D721Med (cell line): ENCODE results near the gene TRAPPC2L.

ENCODE experiments used
- DNase-seq: peaks from one replicate; pipeline ENCODE4 v3.0.0; 2011; ENCODE audit warnings: low spot score; ENCODE audit not compliant: insufficient read length
- FAIRE-seq: peaks from 2 replicates; lab custom pipeline; 2011; peaks lifted over from hg19 to GRCh38; lab: Jason Lieb, UNC
- TF ChIP-seq, protein P1 (sequence below): IDR thresholded peaks from 2 replicates; pipeline ENCODE4 v1.5.1; 2012; ENCODE audit warnings: mild to moderate bottlenecking, control low read depth; ENCODE audit not compliant: insufficient read depth; ENCODE audit errors: missing control alignments

The TRAPPC2L gene

DNA sequence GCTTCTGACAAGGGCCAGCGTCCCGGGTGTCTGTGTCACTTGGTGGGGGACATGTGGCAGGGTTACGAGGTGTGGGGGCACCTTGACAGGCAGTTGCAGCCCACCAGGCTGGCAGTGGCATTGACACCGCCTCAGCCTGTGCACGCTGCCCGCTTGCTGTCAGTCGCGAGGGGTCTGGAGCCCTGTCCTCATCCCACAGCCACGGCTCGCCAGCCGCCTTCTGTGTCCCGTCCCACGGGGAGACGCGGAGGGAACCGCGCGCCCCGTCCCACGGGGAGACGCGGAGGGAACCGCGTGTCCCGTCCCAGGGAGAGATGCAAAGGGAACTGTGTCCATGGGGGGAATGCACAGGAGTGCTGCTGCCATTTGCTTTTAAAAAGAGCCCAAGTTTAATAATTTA is 6.0 kb downstream of the TRAPPC2L start:
- DNase-seq (no peak), FAIRE-seq (no peak)
- TF ChIP-seq, protein P1, sequence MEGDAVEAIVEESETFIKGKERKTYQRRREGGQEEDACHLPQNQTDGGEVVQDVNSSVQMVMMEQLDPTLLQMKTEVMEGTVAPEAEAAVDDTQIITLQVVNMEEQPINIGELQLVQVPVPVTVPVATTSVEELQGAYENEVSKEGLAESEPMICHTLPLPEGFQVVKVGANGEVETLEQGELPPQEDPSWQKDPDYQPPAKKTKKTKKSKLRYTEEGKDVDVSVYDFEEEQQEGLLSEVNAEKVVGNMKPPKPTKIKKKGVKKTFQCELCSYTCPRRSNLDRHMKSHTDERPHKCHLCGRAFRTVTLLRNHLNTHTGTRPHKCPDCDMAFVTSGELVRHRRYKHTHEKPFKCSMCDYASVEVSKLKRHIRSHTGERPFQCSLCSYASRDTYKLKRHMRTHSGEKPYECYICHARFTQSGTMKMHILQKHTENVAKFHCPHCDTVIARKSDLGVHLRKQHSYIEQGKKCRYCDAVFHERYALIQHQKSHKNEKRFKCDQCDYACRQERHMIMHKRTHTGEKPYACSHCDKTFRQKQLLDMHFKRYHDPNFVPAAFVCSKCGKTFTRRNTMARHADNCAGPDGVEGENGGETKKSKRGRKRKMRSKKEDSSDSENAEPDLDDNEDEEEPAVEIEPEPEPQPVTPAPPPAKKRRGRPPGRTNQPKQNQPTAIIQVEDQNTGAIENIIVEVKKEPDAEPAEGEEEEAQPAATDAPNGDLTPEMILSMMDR = no peak

DNA sequence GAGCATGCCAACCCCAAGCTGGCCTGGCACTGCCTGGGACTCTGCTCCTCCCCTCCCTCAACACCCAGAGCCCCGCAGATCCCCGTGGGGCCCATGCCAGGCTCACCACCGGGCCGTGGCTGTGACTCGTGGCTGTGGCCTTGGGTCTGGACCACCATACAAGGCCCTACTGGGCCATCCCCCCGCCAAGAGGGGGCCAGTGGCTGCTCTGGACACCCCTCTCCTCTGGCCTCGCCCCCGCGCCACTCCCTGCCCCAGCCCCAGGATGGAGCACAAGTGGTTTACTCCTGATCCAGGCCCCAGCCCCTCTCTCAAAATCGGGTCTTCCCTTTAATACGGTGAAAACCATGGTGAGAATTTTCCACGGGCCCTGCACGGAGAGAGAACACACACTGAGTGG is 6.5 kb downstream of the TRAPPC2L start:
- FAIRE-seq = no peak
- TF ChIP-seq, protein P1 = no peak
- no peak for DNase-seq

DNA sequence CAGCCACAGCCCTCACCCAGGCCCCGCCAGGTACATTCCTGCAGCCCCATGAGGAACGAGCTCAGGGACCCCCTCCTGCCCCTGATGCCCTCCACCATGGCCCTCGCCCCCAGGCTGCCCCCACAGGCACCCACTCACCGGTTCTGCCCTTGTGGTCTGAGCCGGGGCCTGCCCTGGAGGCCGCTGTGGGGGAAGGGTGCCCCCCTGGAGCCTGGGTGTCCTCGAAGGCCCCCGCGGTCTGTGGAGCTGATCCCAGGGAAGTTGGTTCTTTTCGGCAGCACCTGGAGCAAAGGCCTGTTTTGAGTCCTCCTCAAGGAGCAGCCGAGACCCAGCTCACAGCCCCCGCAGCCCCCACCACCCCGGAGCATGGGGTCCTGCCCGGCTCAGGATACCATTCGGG is 7.2 kb downstream of the TRAPPC2L start:
- DNase-seq (no peak), FAIRE-seq (no peak)
- TF ChIP-seq, protein P1 = no peak

DNA sequence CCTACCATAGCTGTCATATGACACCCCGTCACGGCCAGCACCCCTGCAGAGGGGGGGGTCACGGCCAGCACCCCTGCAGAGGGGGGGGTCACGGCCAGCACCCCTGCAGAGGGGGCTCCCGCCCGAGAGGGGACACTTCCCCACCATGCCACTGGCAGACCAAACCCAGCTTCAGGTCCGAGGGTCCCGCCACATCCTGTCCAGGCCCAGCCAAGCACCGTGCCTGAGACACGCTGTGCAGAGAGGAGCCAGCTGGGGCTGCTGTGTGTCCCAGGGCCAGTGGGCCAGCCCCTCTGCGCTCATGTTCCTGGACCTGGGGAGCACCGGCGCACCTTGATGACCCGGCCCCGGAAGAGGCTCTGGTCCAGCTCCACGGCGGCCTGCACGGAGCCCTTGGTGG is 7.6 kb downstream of the TRAPPC2L start:
- TF ChIP-seq, protein P1 = no peak
- no peak for FAIRE-seq
- DNase-seq = no peak

DNA sequence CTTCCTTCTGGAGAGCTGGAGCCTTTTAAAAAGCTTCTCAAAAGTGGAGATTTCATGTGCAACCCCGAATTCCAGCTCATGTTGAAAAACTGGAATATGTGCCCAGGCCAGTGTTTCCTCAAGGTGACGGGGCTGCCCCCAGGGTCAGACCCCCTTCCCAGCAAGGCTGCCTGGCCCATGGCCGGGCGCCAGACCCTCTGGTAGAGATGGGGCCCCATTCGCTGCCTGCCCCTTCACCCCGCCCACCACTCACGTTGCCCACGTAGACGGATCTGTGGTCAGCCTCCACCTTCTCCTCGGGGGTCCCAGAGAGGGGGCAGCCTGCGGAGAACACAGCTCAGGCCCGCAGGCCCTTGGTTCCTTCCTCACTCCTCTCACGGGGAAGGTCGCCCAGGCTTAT is 8.4 kb downstream of the TRAPPC2L start:
- TF ChIP-seq, protein P1 = no peak
- DNase-seq = no peak
- no peak for FAIRE-seq

DNA sequence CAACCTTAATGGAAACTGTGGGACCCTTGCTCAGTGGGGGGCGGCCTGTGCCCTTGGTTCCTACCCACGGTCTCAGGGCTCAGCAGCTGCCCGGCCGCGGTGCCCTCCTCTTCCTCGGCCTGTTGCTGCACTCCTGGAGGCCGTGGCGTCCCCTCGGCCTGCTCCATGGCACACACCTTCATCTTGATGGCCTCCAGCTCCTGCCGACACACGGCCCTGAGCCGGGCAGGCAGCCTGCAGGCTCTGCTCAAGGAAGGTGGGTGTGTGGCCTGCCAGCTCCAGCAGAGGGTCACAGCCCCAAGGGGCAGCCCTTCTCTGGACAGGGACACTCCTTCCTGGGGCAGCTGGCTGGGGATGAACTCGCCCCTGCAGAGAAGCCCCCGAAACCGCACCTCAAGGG is 8.8 kb downstream of the TRAPPC2L start:
- no peak for FAIRE-seq
- TF ChIP-seq, protein P1 = no peak
- DNase-seq = no peak

DNA sequence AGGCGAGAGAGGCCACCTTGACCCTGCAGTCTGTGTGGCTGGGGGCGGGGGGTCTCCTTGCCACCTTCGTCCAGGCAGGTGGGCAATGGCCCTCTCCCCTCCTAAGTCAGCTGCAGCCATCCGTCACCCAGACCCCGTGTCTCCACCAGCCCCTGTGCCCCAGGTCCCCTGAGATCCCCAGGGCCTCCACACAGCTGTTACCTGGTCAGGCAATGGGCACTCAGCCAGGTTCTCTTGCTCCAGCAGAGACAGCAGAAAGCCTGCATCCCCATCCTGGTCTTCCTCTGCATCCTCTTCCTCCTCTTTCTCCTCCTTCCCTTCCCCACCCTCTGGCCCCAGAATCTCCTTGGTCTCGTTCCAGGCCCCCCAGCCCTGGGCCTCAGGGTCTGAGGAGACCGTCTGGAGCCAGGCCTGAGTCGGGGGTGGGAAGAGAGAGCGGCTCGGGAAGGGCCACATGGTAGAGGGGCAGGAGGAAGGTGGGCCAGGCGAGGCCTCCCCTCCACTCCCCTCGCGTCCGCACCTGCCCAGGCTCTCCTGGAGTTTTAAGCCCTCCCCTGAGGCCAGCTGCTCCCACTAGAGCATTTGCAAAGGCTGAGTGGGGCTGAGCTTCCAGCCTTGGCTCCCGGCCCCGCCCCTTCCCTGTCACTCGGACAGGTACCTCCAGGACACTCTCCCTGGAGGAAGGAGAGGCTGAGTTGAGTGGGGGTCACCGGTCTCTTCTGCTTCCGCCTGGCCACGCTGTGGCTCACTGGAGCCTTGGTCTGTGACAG is 9.4 kb downstream of the TRAPPC2L start, which contains the start of gene PABPN1L:
Gene PABPN1L, minus strand, starts transcription at position 510 of the 770 bp plus-strand sequence. Its CDS starts 54 bp downstream, at position 456.
- TF ChIP-seq, protein P1 = no peak
- DNase-seq = no peak
- FAIRE-seq = no peak
